Large intestine (tissue), 3 donors: ENCODE measurements around the gene LIPC. TPM values are rescaled to one million over a fixed set of nuclear protein-coding genes. Genes with fewer than 3 reads are reported as not detected.

Experiments
- DNase-seq, 2 donors: peaks; one replicate each; pipeline versions ENCODE4 v3.0.0 to v3.0.0-alpha.2; 2013
- H3K27ac ChIP-seq: one replicate; pipeline ENCODE4 v1.5.1; 2013; ENCODE audit warnings: low read length
- H3K27me3 ChIP-seq: 2 replicates; pipeline ENCODE4 v1.6.1; 2013; ENCODE audit warnings: low read length; ENCODE audit not compliant: control insufficient read depth, insufficient read depth
- H3K36me3 ChIP-seq: 2 replicates; pipeline ENCODE4 v1.6.1; 2013; ENCODE audit warnings: low read length; ENCODE audit not compliant: control insufficient read depth, insufficient read depth
- H3K4me1 ChIP-seq: one replicate; pipeline ENCODE4 v1.6.1; 2013; ENCODE audit warnings: low read length; ENCODE audit not compliant: control insufficient read depth, insufficient read depth
- H3K4me3 ChIP-seq: one replicate; pipeline ENCODE4 v1.5.1; 2013; ENCODE audit warnings: low read length
- H3K9me3 ChIP-seq: one replicate; pipeline ENCODE4 v1.6.1; 2013; ENCODE audit warnings: mild to moderate bottlenecking, low read depth, low read length, moderate library complexity; ENCODE audit not compliant: control insufficient read depth
- WGBS: methylation state at CpG from one replicate; pipeline ENCODE4 v1.1.5; 2013; ENCODE audit warnings: low lambda C conversion rate; ENCODE audit not compliant: insufficient coverage; 5-methylcytosine and 5-hydroxymethylcytosine counted together
- polyA plus RNA-seq: library from polyadenylated mRNA; unstranded; fragments of 120-200 nt; gene quantifications from one replicate; pipeline ENCODE4 v1.2.1, GENCODE V29; 2013

The LIPC gene
- polyA plus RNA-seq, 1 donor = 0.25 TPM

GRCh38 chr15:58561321-58561720 lies 129.5 kb downstream of the LIPC start:
- Histone ChIP-seq H3K27me3 (no peaks in the 10 kb centered on the region), H3K36me3 (no peaks in the 10 kb centered on the region), H3K4me1 (no peaks in the 10 kb centered on the region), H3K4me3 (no peak overlapping the region), H3K9me3 (no peaks in the 10 kb centered on the region), H3K27ac (no peak overlapping the region)
- WGBS = no CpG with 5 or more reads among the region's 1 CpG
- DNase-seq = no peak

DNA sequence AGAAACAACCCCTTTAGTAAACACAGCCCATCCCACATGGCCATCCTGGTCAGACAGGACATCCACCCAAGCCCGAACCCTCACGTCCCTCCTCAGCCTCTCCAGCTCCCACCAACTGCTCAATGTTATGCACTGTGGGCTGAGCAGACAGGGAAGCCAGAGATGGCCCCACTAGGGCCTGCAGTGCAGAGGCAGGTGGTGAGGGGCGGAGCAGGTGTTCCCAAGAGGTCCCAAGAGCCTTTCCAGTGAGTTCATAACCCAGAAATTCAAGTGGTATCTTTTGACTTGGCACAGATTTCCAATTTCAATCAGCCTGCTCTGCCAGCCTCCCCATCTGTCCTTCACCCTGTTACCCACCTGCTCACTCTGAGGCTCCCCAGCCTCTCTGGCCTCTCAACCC lies 130.3 kb downstream of the LIPC start:
- H3K36me3 ChIP-seq = no peaks in the 10 kb centered on the region
- H3K27ac ChIP-seq = no peak overlapping the region
- no peaks in the 10 kb centered on the region for H3K4me1 ChIP-seq
- DNase-seq = no peak
- no peaks in the 10 kb centered on the region for H3K27me3 ChIP-seq
- H3K4me3 ChIP-seq = no peak overlapping the region
- no CpG with 5 or more reads among the region's 3 CpGs for WGBS
- H3K9me3 ChIP-seq = no peaks in the 10 kb centered on the region

- Histone ChIP-seq H3K4me3 (no peak overlapping the region), H3K9me3 (no peaks in the 10 kb centered on the region), H3K4me1 (no peaks in the 10 kb centered on the region), H3K27me3 (no peaks in the 10 kb centered on the region), H3K27ac (no peak overlapping the region), H3K36me3 (no peaks in the 10 kb centered on the region)
- WGBS = no CpG with 5 or more reads among the region's 6 CpGs
- no peak for DNase-seq
Measured at GRCh38 chr15:58564981-58565380, 133.2 kb downstream of the LIPC start.

DNA sequence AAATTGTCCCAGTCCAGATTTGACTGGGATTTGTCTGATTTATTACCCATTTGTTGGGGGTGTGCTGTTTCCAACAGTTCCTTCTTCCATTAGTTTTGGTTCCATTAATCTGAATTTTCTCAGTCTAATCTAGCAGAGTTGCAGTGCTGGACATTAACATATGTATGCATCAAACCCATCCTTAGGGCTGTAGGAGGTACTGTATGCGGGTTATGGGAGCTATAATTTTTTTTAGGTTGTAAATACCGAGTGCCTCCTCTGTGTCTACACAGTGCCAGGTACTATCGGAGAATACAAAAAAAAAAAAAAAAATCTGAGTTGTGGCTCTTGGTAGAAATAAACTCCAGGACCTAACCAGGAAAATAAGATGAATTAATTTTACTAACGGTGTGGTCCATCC lies 133.8 kb downstream of the LIPC start:
- no peak for DNase-seq
- 100% methylated on average over 1 of the region's 4 CpGs for WGBS

DNA sequence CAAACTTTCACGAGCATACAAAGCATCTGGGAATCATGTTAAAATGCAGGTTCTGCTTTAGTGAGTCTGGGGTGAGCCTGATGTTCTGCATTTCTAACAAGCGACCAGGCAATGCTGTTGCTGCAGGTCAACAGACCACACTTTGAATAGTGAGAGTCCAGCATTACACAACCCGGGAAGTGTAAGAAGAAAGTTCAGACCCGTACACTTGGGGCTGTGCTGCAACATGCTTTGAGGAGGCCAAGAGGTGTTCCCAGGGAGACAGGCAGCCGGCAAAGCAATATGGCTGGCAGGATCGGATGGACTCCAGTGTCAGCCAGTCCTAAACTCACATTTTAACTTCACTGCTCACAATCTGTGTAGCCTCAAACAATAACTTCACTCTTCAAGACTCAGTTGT lies 134.2 kb downstream of the LIPC start:
- no CpG with 5 or more reads among the region's 6 CpGs for WGBS
- DNase-seq = no peak
- H3K9me3 ChIP-seq = no peaks in the 10 kb centered on the region
- no peaks in the 10 kb centered on the region for H3K36me3 ChIP-seq
- H3K4me1 ChIP-seq = no peaks in the 10 kb centered on the region
- H3K27me3 ChIP-seq = no peaks in the 10 kb centered on the region
- H3K4me3 ChIP-seq = no peak overlapping the region
- H3K27ac ChIP-seq = no peak overlapping the region

More for the DNA sequence above, 133.8 kb downstream of the LIPC start:
- Histone ChIP-seq H3K36me3 (no peaks in the 10 kb centered on the region), H3K4me1 (no peaks in the 10 kb centered on the region), H3K4me3 (no peak overlapping the region), H3K27ac (no peak overlapping the region), H3K9me3 (no peaks in the 10 kb centered on the region), H3K27me3 (no peaks in the 10 kb centered on the region)

- H3K4me3 ChIP-seq = no peak overlapping the region
- no peak overlapping the region for H3K27ac ChIP-seq
- no CpG with 5 or more reads among the region's 2 CpGs for WGBS
- no peaks in the 10 kb centered on the region for H3K36me3 ChIP-seq
- H3K4me1 ChIP-seq = peaks cover 7% of the 10 kb centered on the region
- no peaks in the 10 kb centered on the region for H3K27me3 ChIP-seq
- no peaks in the 10 kb centered on the region for H3K9me3 ChIP-seq
- DNase-seq = no peak
Measured at GRCh38 chr15:58568157-58568571, 136.4 kb downstream of the LIPC start.

GRCh38 chr15:58569455-58569854 lies 137.7 kb downstream of the LIPC start:
- H3K27ac ChIP-seq = no peak overlapping the region
- WGBS = no CpG with 5 or more reads among the region's 1 CpG
- no peaks in the 10 kb centered on the region for H3K27me3 ChIP-seq
- H3K4me1 ChIP-seq = peaks cover 20% of the 10 kb centered on the region
- no peak for DNase-seq
- no peaks in the 10 kb centered on the region for H3K36me3 ChIP-seq
- H3K4me3 ChIP-seq = no peak overlapping the region
- H3K9me3 ChIP-seq = no peaks in the 10 kb centered on the region

DNA sequence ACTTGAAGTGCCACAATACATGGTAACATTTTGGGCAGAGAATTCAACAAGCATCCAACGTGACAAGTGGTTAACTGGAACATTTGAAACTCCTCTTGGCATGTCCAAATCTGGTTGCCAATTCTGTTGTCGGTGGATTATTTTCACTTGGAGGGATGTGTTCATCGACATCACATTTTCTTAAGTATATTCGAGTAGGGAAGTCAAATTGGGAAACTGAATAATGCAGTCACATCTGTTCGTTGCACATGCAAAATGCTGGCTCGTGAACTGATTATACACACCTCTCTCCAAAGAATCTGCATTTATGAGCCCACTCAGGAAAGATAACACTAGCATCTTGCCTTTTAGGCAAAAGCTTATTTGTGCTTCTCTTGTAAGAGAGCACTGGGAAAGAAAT lies 139.7 kb downstream of the LIPC start:
- H3K4me1 ChIP-seq = peaks cover 26% of the 10 kb centered on the region
- 100% methylated on average over 2 of the region's 6 CpGs for WGBS
- no peak for DNase-seq

DNA sequence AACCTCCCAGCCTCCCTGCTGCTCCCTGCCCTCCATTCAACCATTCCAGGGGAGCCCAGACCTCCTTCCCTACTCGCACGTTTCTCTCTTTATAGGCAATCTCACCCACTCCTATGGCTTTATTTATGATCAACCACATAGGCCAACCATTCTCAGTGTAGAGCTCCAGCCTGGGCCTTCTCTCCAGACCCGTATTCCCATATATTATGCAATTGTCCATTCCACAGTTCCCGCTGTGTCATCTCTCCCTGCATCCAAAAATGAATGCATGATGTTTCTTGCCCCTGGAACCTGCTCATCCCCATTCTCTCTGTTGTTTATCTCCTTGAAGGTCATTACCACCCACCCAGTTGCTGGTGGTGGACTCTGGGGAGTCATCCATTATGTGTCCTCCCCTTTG lies 140.7 kb downstream of the LIPC start:
- 88% methylated on average over 4 of the region's 4 CpGs for WGBS
- Histone ChIP-seq H3K36me3 (no peaks in the 10 kb centered on the region), H3K27me3 (no peaks in the 10 kb centered on the region), H3K27ac (no peak overlapping the region), H3K9me3 (no peaks in the 10 kb centered on the region), H3K4me1 (peaks cover 26% of the 10 kb centered on the region), H3K4me3 (no peak overlapping the region)
- no peak for DNase-seq

More for the DNA sequence above, 139.7 kb downstream of the LIPC start:
- H3K9me3 ChIP-seq = no peaks in the 10 kb centered on the region
- no peak overlapping the region for H3K4me3 ChIP-seq
- H3K36me3 ChIP-seq = no peaks in the 10 kb centered on the region
- H3K27me3 ChIP-seq = no peaks in the 10 kb centered on the region
- H3K27ac ChIP-seq = no peak overlapping the region

- Histone ChIP-seq H3K4me3 (no peak overlapping the region), H3K36me3 (no peaks in the 10 kb centered on the region), H3K27ac (peak overlapping the region; percentile 60), H3K4me1 (peaks cover 26% of the 10 kb centered on the region), H3K9me3 (no peaks in the 10 kb centered on the region), H3K27me3 (no peaks in the 10 kb centered on the region)
- 40% methylated on average over 1 of the region's 4 CpGs for WGBS
- peak; percentile 37 for DNase-seq
Measured at GRCh38 chr15:58573270-58573669, 141.5 kb downstream of the LIPC start.

DNA sequence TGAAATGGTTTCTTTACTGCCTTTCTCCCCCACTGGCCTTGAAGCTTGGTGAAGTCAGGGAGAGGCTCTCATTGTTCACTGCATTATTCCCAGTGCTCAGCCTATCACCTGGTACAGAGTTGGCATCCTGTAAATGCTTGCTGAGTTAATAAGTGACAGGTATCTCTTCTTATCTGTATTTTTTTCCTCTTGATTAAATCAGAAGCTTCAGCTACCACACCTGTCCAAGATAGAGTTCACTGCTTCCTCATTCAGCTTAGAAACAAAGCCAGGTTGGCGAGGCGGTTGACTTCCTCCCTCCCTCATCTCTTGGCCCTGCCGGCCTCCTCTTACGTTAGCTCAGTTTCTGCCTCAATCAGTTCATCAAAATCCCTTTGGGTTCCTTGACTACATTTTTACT lies 142.8 kb downstream of the LIPC start:
- peaks cover 26% of the 10 kb centered on the region for H3K4me1 ChIP-seq
- no peaks in the 10 kb centered on the region for H3K27me3 ChIP-seq
- no peaks in the 10 kb centered on the region for H3K9me3 ChIP-seq
- WGBS = no CpG with 5 or more reads among the region's 4 CpGs
- peak; percentile 43 to 73 for DNase-seq
- no peaks in the 10 kb centered on the region for H3K36me3 ChIP-seq
- H3K27ac ChIP-seq = peak overlapping the region; percentile 14
- no peak overlapping the region for H3K4me3 ChIP-seq
